Spinal cord (tissue), 10 donors: Measurements from ENCODE around the gene LRMDA. TPM values are rescaled to one million over a fixed set of nuclear protein-coding genes. Genes with fewer than 3 reads are reported as not detected.
"Not testable (repeated sequence)": the region's sequence is repeated elsewhere in the genome, so short reads cannot be mapped to it uniquely, and the experiment has no call there.

Source experiments
- DNase-seq, 6 donors: peaks; one replicate each; pipeline versions ENCODE4 v3.0.0 to v3.0.0-alpha.2; 2013 to 2015; ENCODE audit warnings: low spot score in 6 of 6, low read depth in 4 of 6
- H3K27ac ChIP-seq: one replicate; pipeline ENCODE4 v1.5.1; 2013; ENCODE audit warnings: low read depth, low read length, control low read depth
- H3K27me3 ChIP-seq: one replicate; pipeline ENCODE4 v1.6.1; 2013; ENCODE audit warnings: low read length; ENCODE audit not compliant: control insufficient read depth, insufficient read depth
- H3K36me3 ChIP-seq: one replicate; pipeline ENCODE4 v1.6.1; 2013; ENCODE audit warnings: low read length; ENCODE audit not compliant: control insufficient read depth, insufficient read depth
- H3K4me1 ChIP-seq: one replicate; pipeline ENCODE4 v1.6.1; 2013; ENCODE audit warnings: low read length; ENCODE audit not compliant: control insufficient read depth, insufficient read depth
- H3K4me3 ChIP-seq: one replicate; pipeline ENCODE4 v1.5.1; 2013; ENCODE audit warnings: low read depth, low read length, control low read depth
- H3K9me3 ChIP-seq: one replicate; pipeline ENCODE4 v1.6.1; 2013; ENCODE audit warnings: low read length; ENCODE audit not compliant: control insufficient read depth, insufficient read depth
- WGBS: methylation state at CpG from one replicate; pipeline ENCODE4 v1.1.5; 2013; ENCODE audit warnings: missing lambda C conversion rate; ENCODE audit not compliant: insufficient coverage; 5-methylcytosine and 5-hydroxymethylcytosine counted together
- polyA plus RNA-seq, 2 donors: library from polyadenylated mRNA; unstranded; fragments of 120-200 nt; gene quantifications; one replicate each; pipeline ENCODE4 v1.2.1, GENCODE V29; 2013; ENCODE audit not compliant: insufficient read length in 2 of 2
- total RNA-seq, 2 donors: library from RNA; depleted of rRNA in 1 of 2; stranded (reverse); fragments of 120-200 nt in 1 of 2; fragments of >200 nt in 1 of 2; gene quantifications; one replicate each; pipeline versions ENCODE4 v1.2.3 to v1.2.4, GENCODE V29; 2013 to 2014
- donor health status: healthy.

LRMDA gene
- total and polyA plus RNA-seq, 4 donors, result 5.6 to 9.9 (median 7.2) TPM

DNA sequence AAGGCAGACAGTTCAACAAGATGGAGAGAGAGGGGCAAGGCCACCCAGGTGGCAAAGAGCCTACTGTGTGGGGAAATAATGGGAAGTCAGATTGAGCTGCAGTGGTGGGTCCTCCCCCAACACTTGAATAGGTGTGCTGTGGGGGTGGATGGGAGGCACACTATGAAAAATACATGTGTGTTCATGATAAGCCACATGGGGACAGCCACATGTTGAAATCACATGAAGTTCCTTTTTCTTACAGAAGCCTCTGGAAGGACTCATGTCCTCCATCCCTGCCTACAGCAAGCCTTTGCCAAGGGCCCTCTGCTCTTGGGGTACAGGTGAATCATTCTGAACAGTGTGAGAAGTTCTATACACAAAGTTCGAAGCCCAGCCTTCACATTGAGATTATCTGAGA, 310.9 kb downstream of the LRMDA start:
- 100% methylated on average over 1 of the region's 1 CpG for WGBS
- Histone ChIP-seq H3K27ac (no peak overlapping the region), H3K4me3 (no peak overlapping the region), H3K4me1 (peaks cover under 1% of the 10 kb centered on the region), H3K36me3 (no peaks in the 10 kb centered on the region), H3K27me3 (no peaks in the 10 kb centered on the region), H3K9me3 (peaks cover 2% of the 10 kb centered on the region)
- no peak for DNase-seq

DNA sequence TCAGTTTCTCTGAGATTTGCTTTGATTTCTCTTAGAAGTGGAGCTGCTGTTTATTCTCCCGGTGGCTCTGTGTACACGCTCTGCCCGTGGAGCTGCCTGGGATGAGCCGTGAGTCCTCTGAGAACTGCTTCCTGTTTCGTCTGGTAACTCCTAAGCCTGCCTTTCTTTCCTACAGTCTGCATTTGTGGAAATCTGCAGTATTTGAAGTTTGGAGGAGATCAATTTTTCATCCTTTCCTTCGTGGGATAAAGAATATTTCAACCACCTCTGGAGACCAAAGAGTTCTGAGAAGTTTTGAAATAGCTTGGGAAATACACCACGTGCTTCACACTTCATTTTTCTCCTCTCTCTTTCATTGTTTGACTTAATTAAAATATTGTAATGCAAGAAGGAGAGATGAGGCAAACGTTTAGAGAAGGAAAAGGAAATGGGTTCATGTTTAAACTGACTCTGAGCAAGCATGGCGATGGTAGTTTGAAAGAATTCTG, 311.9 kb downstream of the LRMDA start:
- Histone ChIP-seq H3K27me3 (no peaks in the 10 kb centered on the region), H3K9me3 (peaks cover 2% of the 10 kb centered on the region), H3K27ac (no peak overlapping the region), H3K4me1 (no peaks in the 10 kb centered on the region), H3K4me3 (no peak overlapping the region), H3K36me3 (no peaks in the 10 kb centered on the region)
- WGBS, result 62% methylated on average over 5 of the region's 9 CpGs
- DNase-seq, result no peak

DNA sequence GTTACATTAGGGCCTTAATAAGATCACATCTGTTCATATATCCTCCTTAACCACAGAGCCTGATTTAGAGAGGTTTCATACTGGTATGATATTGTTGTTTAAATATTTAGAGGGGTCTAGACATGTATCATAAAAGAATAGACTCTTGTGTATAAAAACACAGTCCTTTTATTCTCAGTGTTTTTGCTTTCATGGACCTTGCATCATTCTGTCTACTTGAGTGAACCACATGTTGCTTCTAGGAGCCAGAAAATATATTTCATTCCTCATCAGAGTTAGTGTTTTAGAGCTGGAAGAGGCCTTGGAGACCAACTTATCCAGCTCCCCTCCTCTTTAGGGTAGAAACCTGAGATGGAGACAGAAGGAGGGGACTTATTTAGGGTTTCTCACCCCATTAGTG, 312.8 kb downstream of the LRMDA start:
- Histone ChIP-seq H3K27me3 (no peaks in the 10 kb centered on the region), H3K4me1 (no peaks in the 10 kb centered on the region)
- no peak for DNase-seq

DNA sequence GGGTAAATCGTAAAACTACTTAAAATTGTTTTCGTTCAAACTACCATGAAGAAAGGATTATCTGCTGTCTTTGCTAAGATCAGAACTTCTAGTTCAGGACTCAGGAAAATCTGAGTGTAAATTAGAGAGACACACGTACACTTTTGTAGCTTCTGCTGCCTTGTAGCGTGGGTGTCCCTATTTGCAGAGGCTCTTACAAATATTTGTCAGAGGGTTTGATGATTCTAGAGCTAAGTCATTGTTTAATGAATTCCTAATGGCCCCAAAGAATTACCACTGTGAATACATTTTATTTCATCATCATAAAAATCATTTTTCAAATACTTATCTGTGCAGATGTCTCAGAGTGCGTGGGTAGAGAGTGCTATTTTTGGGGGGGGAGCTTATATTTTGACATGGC, 314.9 kb downstream of the LRMDA start:
- no peaks in the 10 kb centered on the region for H3K36me3 ChIP-seq
- no peak overlapping the region for H3K4me3 ChIP-seq
- no peak overlapping the region for H3K27ac ChIP-seq
- WGBS, result 87% methylated on average over 3 of the region's 5 CpGs
- no peaks in the 10 kb centered on the region for H3K4me1 ChIP-seq
- no peaks in the 10 kb centered on the region for H3K9me3 ChIP-seq
- no peaks in the 10 kb centered on the region for H3K27me3 ChIP-seq
- DNase-seq, result no peak

More for the DNA sequence above, 312.8 kb downstream of the LRMDA start:
- no peaks in the 10 kb centered on the region for H3K36me3 ChIP-seq
- H3K9me3 ChIP-seq, result peaks cover 2% of the 10 kb centered on the region
- H3K27ac ChIP-seq, result no peak overlapping the region
- no peak overlapping the region for H3K4me3 ChIP-seq

DNA sequence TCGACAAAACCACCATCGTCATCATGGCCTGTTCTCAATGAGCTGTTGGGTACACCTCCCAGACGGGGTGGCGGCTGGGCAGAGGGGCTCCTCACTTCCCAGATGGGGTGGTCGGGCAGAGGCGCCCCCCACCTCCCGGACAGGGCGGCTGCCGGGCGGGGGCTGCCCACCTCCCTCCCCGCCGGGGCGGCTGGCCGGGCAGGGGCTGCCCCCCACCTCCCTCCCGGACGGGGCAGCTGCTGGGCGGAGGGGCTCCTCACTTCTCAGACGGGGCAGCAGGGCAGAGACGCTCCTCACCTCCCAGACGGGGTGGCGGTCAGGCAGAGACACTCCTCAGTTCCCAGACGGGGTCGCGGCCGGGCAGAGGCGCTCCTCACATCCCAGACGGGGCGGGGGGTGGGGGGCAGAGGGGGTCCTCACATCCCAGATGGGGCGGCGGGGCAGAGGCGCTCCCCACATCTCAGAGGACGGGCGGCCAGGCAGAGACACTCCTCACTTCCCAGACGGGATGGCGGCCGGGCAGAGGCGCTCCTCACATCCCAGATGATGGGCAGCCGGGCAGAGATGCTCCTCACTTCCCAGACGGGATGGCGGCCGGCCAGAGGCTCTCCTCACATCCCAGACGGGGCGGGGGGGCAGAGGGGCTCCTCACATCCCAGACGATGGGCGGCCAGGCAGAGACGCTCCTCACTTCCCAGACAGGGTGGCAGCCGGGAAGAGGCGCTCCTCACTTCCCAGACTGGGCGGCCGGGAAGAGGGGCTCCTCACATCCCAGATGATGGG, 318.9 kb downstream of the LRMDA start:
- 92% methylated on average over 23 of the region's 50 CpGs for WGBS

DNA sequence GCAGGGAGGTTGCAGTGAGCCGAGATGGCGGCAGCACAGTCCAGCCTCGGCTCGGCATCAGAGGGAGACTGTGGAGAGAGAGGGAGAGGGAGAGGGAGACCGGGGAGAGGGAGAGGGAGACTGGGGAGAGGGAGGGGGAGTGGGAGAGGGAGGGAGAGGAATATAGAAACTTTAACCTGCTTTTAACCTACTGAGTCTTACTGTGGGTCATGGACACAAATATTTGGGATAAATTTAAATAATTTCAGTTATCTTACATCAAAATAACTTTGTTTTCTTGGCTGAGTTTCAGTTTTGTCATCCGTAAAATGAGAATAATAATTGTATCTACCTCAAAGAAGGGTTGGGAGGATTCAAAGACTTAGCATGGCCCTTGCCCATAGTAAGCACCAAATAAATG, 319.8 kb downstream of the LRMDA start:
- DNase-seq, result no peak
- WGBS, result no CpG with 5 or more reads among the region's 6 CpGs
- H3K27ac ChIP-seq, result no peak overlapping the region
- H3K36me3 ChIP-seq, result no peaks in the 10 kb centered on the region
- H3K4me1 ChIP-seq, result no peaks in the 10 kb centered on the region
- no peak overlapping the region for H3K4me3 ChIP-seq
- H3K9me3 ChIP-seq, result no peaks in the 10 kb centered on the region
- H3K27me3 ChIP-seq, result no peaks in the 10 kb centered on the region

More for the DNA sequence above, 318.9 kb downstream of the LRMDA start:
- H3K4me3 ChIP-seq, DNase-seq, H3K9me3 ChIP-seq, H3K36me3 ChIP-seq, H3K27me3 ChIP-seq, H3K27ac ChIP-seq, H3K4me1 ChIP-seq: not testable (repeated sequence)

DNA sequence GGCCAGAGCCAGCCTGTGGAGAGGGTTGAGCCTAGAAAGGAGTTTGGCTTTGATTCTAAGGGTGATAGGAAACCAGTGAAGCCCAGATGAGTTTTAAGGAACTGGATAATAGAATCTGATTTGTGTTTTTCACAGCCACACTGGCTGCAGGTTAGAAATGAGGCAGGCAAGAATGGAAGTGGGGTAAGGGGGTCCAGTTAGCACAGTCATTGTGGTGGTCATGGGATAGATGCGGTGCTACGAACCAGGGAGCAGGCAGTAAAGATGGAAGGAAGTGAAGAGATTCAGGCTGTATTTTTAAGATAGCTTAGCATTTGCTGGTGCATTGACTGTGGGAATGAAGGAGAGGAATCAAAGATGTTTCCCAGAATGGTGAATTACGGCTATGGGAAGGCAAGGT, 322.2 kb downstream of the LRMDA start:
- no peaks in the 10 kb centered on the region for H3K9me3 ChIP-seq
- H3K36me3 ChIP-seq, result no peaks in the 10 kb centered on the region
- peaks cover 5% of the 10 kb centered on the region for H3K4me1 ChIP-seq
- no peak overlapping the region for H3K4me3 ChIP-seq
- peak overlapping the region; percentile 69 for H3K27ac ChIP-seq
- WGBS, result 86% methylated on average over 3 of the region's 3 CpGs
- DNase-seq, result no peak
- H3K27me3 ChIP-seq, result no peaks in the 10 kb centered on the region

DNA sequence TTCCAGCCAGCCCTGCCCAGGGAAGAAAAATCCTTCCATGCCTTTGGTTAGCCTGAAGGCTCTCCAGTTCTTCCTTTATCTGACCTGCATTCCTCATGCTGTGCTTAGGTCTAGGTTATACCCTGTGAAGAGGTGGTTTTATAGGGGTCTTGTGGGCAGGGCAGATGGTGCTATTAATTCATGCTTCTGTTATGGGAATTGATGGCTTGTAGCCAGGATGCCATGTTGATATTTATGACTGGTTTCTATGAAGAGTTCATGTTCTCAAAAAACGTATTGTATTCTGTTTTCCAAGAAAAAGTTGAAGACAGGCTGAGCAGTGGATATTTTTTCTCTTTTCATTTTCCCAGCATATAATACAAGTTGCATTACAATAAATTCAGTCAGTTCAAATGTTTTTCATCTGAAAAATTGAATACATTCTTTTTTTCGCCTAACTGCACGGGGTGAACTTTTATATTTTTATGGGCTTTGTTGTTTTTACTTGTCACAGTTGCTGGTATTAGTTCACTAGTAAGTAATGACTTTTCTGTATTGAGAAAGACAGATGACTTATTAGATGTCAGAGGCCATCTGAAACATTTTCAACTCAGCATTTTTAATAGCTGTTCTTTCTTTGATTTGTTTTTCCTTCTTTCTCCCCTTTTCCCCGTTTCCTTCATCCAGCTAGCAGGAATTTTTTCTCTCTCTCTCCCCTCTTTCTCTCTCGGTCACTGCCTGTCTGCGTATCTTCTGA, 322.8 kb downstream of the LRMDA start:
- Histone ChIP-seq H3K4me3 (no peak overlapping the region), H3K4me1 (peaks cover 5% of the 10 kb centered on the region), H3K27me3 (no peaks in the 10 kb centered on the region), H3K27ac (peak overlapping the region; percentile 69), H3K9me3 (no peaks in the 10 kb centered on the region), H3K36me3 (no peaks in the 10 kb centered on the region)
- 94% methylated on average over 2 of the region's 6 CpGs for WGBS
- DNase-seq, result peak in 1 of 6 donors; percentile 34

DNA sequence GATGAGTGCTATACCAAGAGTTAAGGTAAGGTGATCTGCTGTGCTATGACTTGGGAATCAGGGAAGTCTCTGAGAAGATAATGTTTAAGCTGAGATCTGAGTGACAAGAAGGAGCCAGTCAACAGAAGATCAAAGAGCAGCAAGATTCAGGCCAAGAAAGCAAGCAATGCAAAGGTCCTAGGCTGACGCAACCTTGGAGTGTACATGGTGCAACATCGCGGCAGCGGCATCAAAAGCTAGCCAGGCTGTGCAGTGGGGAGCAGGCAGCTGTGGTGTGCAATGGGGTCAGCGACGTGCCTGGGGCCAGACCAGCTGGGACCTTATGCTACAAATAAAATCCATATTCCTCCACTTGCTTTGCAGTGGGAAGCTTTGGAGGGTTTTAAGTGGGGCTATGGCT, 324.1 kb downstream of the LRMDA start:
- 98% methylated on average over 4 of the region's 6 CpGs for WGBS

DNA sequence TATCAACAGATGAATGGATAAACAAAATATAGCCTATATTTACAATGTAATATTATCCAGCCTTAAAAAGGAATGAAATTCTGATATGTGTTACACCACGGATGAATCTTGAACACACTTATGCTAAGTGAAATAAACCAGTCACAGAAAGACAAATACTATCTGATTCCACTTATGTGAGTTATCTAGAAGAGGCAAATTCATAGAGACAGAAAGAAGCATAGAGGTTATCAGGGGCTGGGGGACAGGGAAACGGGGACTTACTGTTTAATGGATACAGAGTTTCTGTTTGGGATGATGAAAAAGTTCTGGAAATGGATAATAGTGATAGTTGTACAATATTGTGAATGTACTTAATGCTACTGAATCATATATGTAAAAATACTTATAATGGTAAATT, 329.9 kb downstream of the LRMDA start:
- no CpG with 5 or more reads among the region's 2 CpGs for WGBS
- DNase-seq, result no peak
- no peaks in the 10 kb centered on the region for H3K36me3 ChIP-seq
- no peak overlapping the region for H3K4me3 ChIP-seq
- no peaks in the 10 kb centered on the region for H3K27me3 ChIP-seq
- no peak overlapping the region for H3K27ac ChIP-seq
- no peaks in the 10 kb centered on the region for H3K9me3 ChIP-seq
- peaks cover 9% of the 10 kb centered on the region for H3K4me1 ChIP-seq

More for the DNA sequence above, 324.1 kb downstream of the LRMDA start:
- H3K36me3 ChIP-seq, result no peaks in the 10 kb centered on the region
- no peaks in the 10 kb centered on the region for H3K27me3 ChIP-seq
- H3K27ac ChIP-seq, result no peak overlapping the region
- peaks cover 5% of the 10 kb centered on the region for H3K4me1 ChIP-seq
- H3K4me3 ChIP-seq, result no peak overlapping the region
- no peak for DNase-seq
- no peaks in the 10 kb centered on the region for H3K9me3 ChIP-seq
